Measurements from ENCODE around the gene VHLL.

The VHLL gene

GRCh38 chr1:156289857-156290256 is 9.2 kb downstream of the VHLL start:
- no peak for FAIRE-seq

- no peak for FAIRE-seq
Observed at GRCh38 chr1:156286061-156286460, 13.0 kb downstream of the VHLL start.

- FAIRE-seq = no peak
Observed at GRCh38 chr1:156285437-156285836, 13.7 kb downstream of the VHLL start.

GRCh38 chr1:156284757-156285156 is 14.3 kb downstream of the VHLL start:
- no peak for FAIRE-seq

- no peak for FAIRE-seq
Observed at GRCh38 chr1:156284112-156284511, 15.0 kb downstream of the VHLL start, which contains the start of gene TMEM79. TSS of gene TMEM79 (plus strand) at chr1:156284325. CDS start at chr1:156285227, 902 bp downstream.

GRCh38 chr1:156283521-156283920 is 15.6 kb downstream of the VHLL start:
- FAIRE-seq = no peak

GRCh38 chr1:156282479-156283222 is 16.5 kb downstream of the VHLL start, which contains the start of gene SMG5:
TSS of gene SMG5 (minus strand) at chr1:156282825. CDS start at chr1:156282680, 145 bp downstream.
- FAIRE-seq = no peak

- FAIRE-seq = no peak
Observed at GRCh38 chr1:156281693-156282478, 17.2 kb downstream of the VHLL start.

- no peak for FAIRE-seq
Observed at GRCh38 chr1:156281281-156281680, 17.8 kb downstream of the VHLL start.

GRCh38 chr1:156279837-156280236 is 19.3 kb downstream of the VHLL start:
- FAIRE-seq = no peak

GRCh38 chr1:156276966-156277381 is 22.1 kb downstream of the VHLL start:
- FAIRE-seq = no peak

- FAIRE-seq = no peak
Observed at GRCh38 chr1:156276532-156276931, 22.6 kb downstream of the VHLL start.

GRCh38 chr1:156270314-156270713 is 28.8 kb downstream of the VHLL start:
- FAIRE-seq = no peak

GRCh38 chr1:156268336-156268735 is 30.8 kb downstream of the VHLL start:
- FAIRE-seq = no peak

- no peak for FAIRE-seq
Observed at GRCh38 chr1:156266051-156266450, 33.1 kb downstream of the VHLL start.

GRCh38 chr1:156263288-156263655 is 35.8 kb downstream of the VHLL start:
- no peak for FAIRE-seq

- no peak for FAIRE-seq
Observed at GRCh38 chr1:156262461-156263287, 36.4 kb downstream of the VHLL start.

GRCh38 chr1:156260896-156261295 is 38.2 kb downstream of the VHLL start:
- no peak for FAIRE-seq

- FAIRE-seq = no peak
Observed at GRCh38 chr1:156259805-156260204, 39.3 kb downstream of the VHLL start.

GRCh38 chr1:156258859-156259258 is 40.2 kb downstream of the VHLL start:
- FAIRE-seq = no peak

GRCh38 chr1:156257711-156258110 is 41.4 kb downstream of the VHLL start:
- no peak for FAIRE-seq

GRCh38 chr1:156253634-156254033 is 45.5 kb downstream of the VHLL start:
- FAIRE-seq = no peak

- FAIRE-seq = no peak
Observed at GRCh38 chr1:156251527-156251926, 47.6 kb downstream of the VHLL start.

Measured in islet of Langerhans (tissue), 1 donor.